ENCODE measurements around the gene SIK1.
"Not testable (repeated sequence)": the region's sequence is repeated elsewhere in the genome, so short reads cannot be mapped to it uniquely, and the experiment has no call there.

DNA sequence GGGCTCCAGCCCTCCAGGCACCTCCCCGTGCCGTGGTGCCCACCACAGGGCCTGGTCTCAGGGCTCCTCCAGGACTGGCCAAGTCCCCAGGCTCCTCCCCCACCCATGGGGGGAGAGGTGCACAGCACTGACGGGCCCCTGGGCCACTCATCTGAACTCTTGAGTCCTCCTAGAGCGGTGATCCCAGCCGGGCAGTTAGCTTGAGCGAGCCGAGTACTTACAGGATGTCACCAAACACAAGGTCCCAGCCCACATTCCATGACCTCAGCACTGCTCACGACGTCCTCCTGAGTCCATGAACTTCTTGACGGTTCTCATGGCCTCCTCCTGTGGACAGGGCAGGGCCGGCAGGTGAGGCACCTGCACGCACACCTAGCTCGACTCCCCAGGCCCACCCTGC is 33.5 kb upstream of the SIK1 start:
- TF ChIP-seq CTCF (conservative IDR thresholded peaks at IDR 0.05; ENCODE audit: low read depth in 2 of 2); EZH2 (IDR thresholded peaks at IDR 0.05; ENCODE audit: low read depth, unreplicated experiment); CREB1 (CRISPR knock-in tag; IDR thresholded peaks at IDR 0.05; ENCODE audit: low read depth); ZNF114 (CRISPR knock-in tag; IDR thresholded peaks at IDR 0.05); EZH2phosphoT487 (IDR thresholded peaks at IDR 0.05; ENCODE audit: unreplicated experiment); POLR2AphosphoS5 (IDR thresholded peaks at IDR 0.05; ENCODE audit: low read depth); ZNF462 (CRISPR knock-in tag; IDR thresholded peaks at IDR 0.05); JUNB (IDR thresholded peaks at IDR 0.05; ENCODE audit: unreplicated experiment); ZNF331 (CRISPR knock-in tag; IDR thresholded peaks at IDR 0.05; ENCODE audit: low read depth); STAT1 (IDR thresholded peaks at IDR 0.05; ENCODE audit: unreplicated experiment); NANOG (IDR thresholded peaks at IDR 0.05; ENCODE audit: borderline replicate concordance): not testable (repeated sequence)
- TF ChIP-seq, protein P1, sequence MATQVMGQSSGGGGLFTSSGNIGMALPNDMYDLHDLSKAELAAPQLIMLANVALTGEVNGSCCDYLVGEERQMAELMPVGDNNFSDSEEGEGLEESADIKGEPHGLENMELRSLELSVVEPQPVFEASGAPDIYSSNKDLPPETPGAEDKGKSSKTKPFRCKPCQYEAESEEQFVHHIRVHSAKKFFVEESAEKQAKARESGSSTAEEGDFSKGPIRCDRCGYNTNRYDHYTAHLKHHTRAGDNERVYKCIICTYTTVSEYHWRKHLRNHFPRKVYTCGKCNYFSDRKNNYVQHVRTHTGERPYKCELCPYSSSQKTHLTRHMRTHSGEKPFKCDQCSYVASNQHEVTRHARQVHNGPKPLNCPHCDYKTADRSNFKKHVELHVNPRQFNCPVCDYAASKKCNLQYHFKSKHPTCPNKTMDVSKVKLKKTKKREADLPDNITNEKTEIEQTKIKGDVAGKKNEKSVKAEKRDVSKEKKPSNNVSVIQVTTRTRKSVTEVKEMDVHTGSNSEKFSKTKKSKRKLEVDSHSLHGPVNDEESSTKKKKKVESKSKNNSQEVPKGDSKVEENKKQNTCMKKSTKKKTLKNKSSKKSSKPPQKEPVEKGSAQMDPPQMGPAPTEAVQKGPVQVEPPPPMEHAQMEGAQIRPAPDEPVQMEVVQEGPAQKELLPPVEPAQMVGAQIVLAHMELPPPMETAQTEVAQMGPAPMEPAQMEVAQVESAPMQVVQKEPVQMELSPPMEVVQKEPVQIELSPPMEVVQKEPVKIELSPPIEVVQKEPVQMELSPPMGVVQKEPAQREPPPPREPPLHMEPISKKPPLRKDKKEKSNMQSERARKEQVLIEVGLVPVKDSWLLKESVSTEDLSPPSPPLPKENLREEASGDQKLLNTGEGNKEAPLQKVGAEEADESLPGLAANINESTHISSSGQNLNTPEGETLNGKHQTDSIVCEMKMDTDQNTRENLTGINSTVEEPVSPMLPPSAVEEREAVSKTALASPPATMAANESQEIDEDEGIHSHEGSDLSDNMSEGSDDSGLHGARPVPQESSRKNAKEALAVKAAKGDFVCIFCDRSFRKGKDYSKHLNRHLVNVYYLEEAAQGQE (IDR thresholded peaks at IDR 0.05; ENCODE audit: unreplicated experiment): not testable (repeated sequence)
- TF ChIP-seq, protein P2, sequence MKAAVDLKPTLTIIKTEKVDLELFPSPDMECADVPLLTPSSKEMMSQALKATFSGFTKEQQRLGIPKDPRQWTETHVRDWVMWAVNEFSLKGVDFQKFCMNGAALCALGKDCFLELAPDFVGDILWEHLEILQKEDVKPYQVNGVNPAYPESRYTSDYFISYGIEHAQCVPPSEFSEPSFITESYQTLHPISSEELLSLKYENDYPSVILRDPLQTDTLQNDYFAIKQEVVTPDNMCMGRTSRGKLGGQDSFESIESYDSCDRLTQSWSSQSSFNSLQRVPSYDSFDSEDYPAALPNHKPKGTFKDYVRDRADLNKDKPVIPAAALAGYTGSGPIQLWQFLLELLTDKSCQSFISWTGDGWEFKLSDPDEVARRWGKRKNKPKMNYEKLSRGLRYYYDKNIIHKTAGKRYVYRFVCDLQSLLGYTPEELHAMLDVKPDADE (IDR thresholded peaks at IDR 0.05): not testable (repeated sequence)
